ENCODE results near the gene CDC42BPA. TPM values are rescaled to one million over a fixed set of nuclear protein-coding genes. Genes with fewer than 3 reads are reported as not detected.

CDC42BPA gene
- total RNA-seq, 4 donors from 2014 or later, result 49.0 to 102 (median 54.2) TPM

GRCh38 chr1:226950316-226950715 lies 368.0 kb downstream of the CDC42BPA start:
- 96% methylated on average over 1 of the region's 1 CpG; no CpG with 5 or more reads in 1 of the 2 donors for WGBS, 2 donors (ENCODE audit: low coverage in 1 of 2)
- Histone ChIP-seq H3K36me3 (no peaks in the 10 kb centered on the region), H3K4me1 (peaks cover 15 to 27% (median 22%) of the 10 kb centered on the region in 4 donors), H3K9me3 (no peaks in the 10 kb centered on the region), H3K4me3 (no peak overlapping the region), H3K27ac (no peak overlapping the region), H3K27me3 (no peaks in the 10 kb centered on the region)
- TF ChIP-seq, protein P1, sequence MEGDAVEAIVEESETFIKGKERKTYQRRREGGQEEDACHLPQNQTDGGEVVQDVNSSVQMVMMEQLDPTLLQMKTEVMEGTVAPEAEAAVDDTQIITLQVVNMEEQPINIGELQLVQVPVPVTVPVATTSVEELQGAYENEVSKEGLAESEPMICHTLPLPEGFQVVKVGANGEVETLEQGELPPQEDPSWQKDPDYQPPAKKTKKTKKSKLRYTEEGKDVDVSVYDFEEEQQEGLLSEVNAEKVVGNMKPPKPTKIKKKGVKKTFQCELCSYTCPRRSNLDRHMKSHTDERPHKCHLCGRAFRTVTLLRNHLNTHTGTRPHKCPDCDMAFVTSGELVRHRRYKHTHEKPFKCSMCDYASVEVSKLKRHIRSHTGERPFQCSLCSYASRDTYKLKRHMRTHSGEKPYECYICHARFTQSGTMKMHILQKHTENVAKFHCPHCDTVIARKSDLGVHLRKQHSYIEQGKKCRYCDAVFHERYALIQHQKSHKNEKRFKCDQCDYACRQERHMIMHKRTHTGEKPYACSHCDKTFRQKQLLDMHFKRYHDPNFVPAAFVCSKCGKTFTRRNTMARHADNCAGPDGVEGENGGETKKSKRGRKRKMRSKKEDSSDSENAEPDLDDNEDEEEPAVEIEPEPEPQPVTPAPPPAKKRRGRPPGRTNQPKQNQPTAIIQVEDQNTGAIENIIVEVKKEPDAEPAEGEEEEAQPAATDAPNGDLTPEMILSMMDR (IDR thresholded peaks at IDR 0.05), result no peak
- no peak for TF ChIP-seq EP300 (IDR thresholded peaks at IDR 0.05; ENCODE audit: low read depth)
- TF ChIP-seq POLR2AphosphoS5 (IDR thresholded peaks at IDR 0.05), result no peak
- TF ChIP-seq POLR2A (IDR thresholded peaks at IDR 0.05), result no peak
- intact Hi-C loops (cut with DNase I; ENCODE audit: low total_unique reads), result no loop called here
- DNase-seq, result no peak
- in situ Hi-C loops (cut with MboI; ENCODE audit: low pct_ligation_motif_present in 1 of 4, low pct_unique_long_range_greater_than_20kb in 1 of 4, low sequenced_read_pairs in 3 of 4), result no loop called here

GRCh38 chr1:226949401-226949800 lies 368.9 kb downstream of the CDC42BPA start:
- 80 to 93% methylated on average over 1 to 3 of the region's 3 CpGs for WGBS, 2 donors (ENCODE audit: low coverage in 1 of 2)
- H3K27me3 ChIP-seq, result no peaks in the 10 kb centered on the region
- no peak overlapping the region for H3K27ac ChIP-seq
- no peak for DNase-seq
- TF ChIP-seq, protein P1 (IDR thresholded peaks at IDR 0.05), result no peak
- TF ChIP-seq POLR2AphosphoS5 (IDR thresholded peaks at IDR 0.05) (no peak), EP300 (IDR thresholded peaks at IDR 0.05; ENCODE audit: low read depth) (no peak), POLR2A (IDR thresholded peaks at IDR 0.05) (no peak)
- peaks cover 25 to 36% (median 30%) of the 10 kb centered on the region in 4 donors for H3K4me1 ChIP-seq
- no peak overlapping the region for H3K4me3 ChIP-seq
- in situ Hi-C loops (cut with MboI; ENCODE audit: low pct_ligation_motif_present in 1 of 4, low pct_unique_long_range_greater_than_20kb in 1 of 4, low sequenced_read_pairs in 3 of 4), result no loop called here
- intact Hi-C loops (cut with DNase I; ENCODE audit: low total_unique reads), result no loop called here
- H3K9me3 ChIP-seq, result no peaks in the 10 kb centered on the region
- no peaks in the 10 kb centered on the region for H3K36me3 ChIP-seq

DNA sequence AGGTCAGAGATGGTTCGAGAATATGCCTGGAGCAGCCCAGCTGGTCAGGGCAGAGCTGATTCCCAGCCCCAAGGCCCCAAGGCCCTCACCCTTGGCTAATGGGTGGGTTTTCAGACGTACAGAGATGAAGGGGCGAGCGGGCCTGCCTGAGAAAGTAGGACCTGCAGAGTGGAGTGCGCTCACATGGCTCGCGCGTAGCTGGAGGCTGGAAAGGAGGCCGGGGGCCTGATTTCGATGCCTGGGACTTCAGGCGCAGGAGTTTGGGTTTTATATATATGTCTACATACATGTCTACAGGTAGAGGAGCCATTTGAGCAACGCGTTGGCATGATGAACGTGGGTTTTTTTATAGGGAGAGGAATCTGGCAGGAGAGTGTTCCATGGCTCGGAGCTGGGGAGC lies 369.3 kb downstream of the CDC42BPA start:
- TF ChIP-seq EP300 (IDR thresholded peaks at IDR 0.05; ENCODE audit: low read depth), result no peak
- TF ChIP-seq POLR2AphosphoS5 (IDR thresholded peaks at IDR 0.05), result no peak
- TF ChIP-seq POLR2A (IDR thresholded peaks at IDR 0.05), result no peak
- TF ChIP-seq, protein P1 (IDR thresholded peaks at IDR 0.05), result no peak
- Histone ChIP-seq H3K9me3 (no peaks in the 10 kb centered on the region), H3K4me1 (peaks cover 29 to 40% (median 34%) of the 10 kb centered on the region in 4 donors), H3K4me3 (no peak overlapping the region), H3K27me3 (no peaks in the 10 kb centered on the region), H3K27ac (no peak overlapping the region), H3K36me3 (no peaks in the 10 kb centered on the region)
- DNase-seq, result no peak
- in situ Hi-C loops (cut with MboI; ENCODE audit: low pct_ligation_motif_present in 1 of 4, low pct_unique_long_range_greater_than_20kb in 1 of 4, low sequenced_read_pairs in 3 of 4) (no loop called here), intact Hi-C loops (cut with DNase I; ENCODE audit: low total_unique reads) (no loop called here)
- 85 to 91% methylated on average over 11 to 15 of the region's 15 CpGs for WGBS, 2 donors (ENCODE audit: low coverage in 1 of 2)

DNA sequence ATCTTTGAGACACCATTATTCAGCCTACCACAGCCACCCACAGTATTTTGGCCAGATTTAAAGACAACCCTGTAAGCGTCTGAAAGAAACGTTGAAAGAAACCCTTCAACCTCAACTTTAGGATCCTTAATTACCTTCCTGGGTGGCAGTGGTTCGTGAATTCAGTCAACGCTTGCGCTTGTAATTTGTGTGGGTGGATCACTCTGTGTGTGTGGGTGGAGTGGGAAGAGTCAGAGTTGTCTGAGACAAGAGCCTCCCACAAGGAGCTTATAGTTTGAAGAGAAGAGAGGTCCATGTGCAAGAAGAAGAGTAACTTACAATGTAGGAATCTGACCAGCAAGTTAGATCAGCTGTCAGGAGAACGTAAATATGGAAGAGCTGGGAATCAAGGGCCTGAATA lies 369.8 kb downstream of the CDC42BPA start:
- H3K27ac ChIP-seq, result no peak overlapping the region
- TF ChIP-seq, protein P1 (IDR thresholded peaks at IDR 0.05), result no peak
- no peak for TF ChIP-seq POLR2A (IDR thresholded peaks at IDR 0.05)
- no peak for TF ChIP-seq POLR2AphosphoS5 (IDR thresholded peaks at IDR 0.05)
- TF ChIP-seq EP300 (IDR thresholded peaks at IDR 0.05; ENCODE audit: low read depth), result no peak
- intact Hi-C loops (cut with DNase I; ENCODE audit: low total_unique reads) (no loop called here), in situ Hi-C loops (cut with MboI; ENCODE audit: low pct_ligation_motif_present in 1 of 4, low pct_unique_long_range_greater_than_20kb in 1 of 4, low sequenced_read_pairs in 3 of 4) (no loop called here)
- H3K4me3 ChIP-seq, result no peak overlapping the region
- H3K9me3 ChIP-seq, result no peaks in the 10 kb centered on the region
- WGBS, 2 donors (ENCODE audit: low coverage in 1 of 2), result 94 to 100% methylated on average over 1 to 6 of the region's 6 CpGs
- H3K27me3 ChIP-seq, result no peaks in the 10 kb centered on the region
- DNase-seq, result no peak
- no peaks in the 10 kb centered on the region for H3K36me3 ChIP-seq
- H3K4me1 ChIP-seq, result peaks cover 34 to 46% (median 39%) of the 10 kb centered on the region in 4 donors
